GM19372 (cell line): Measurements from ENCODE around the gene IRAK1.
"Not testable (repeated sequence)": the region's sequence is repeated elsewhere in the genome, so short reads cannot be mapped to it uniquely, and the experiment has no call there.

Source experiments
- ATAC-seq: cut with Tn5 transposase; IDR thresholded peaks from one replicate; pipeline ENCODE4 v1.9.1; 2021; ENCODE audit warnings: mild to moderate bottlenecking, low read depth, moderate library complexity; ENCODE audit not compliant: unreplicated experiment

The IRAK1 gene

DNA sequence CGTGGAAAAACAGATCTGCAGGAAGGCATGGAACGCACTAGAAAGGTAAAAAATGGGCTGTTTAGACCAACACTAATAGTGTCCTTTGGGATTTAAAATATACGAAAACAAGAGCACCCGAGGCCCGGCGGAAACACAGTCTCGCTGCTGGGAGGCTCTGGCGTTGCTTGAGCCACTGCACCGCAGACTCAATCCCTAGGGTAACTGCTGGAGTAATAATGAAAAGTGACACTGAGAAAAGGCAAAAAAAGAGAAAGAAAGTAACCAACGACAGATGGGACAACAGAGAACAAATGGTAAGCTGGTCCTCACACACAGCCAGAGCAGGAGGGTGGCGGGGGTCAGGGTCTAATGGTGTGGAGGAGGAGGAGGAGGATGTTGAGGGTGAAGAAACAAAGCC, 15.4 kb downstream of the IRAK1 start:
- no peak for ATAC-seq

DNA sequence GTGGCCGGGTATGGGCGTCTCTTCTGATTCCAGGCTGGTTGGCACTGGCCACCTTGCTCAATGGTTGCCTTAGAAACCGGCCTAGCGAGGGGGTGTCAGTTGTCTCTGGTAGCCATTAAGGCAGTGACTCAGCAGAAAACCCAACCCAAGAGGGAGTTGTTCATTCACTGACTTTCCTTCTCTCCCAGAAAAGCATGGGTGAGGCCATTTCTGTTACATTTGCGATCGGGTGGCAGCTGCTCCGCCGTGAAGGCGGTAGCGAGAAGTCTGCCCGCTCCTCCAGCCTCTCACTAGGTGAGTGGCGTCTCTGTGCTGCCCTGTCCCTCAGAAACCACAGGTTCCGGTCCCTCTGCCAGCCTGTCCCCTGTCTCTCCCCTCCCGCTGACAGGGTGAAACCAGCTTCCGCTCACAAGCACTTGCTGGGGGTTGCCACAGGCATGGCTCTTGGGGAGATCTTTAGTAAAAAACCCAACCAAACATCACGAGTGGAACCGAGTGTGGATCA, 17.4 kb downstream of the IRAK1 start:
- no peak for ATAC-seq

- ATAC-seq: no peak
Observed at GRCh38 chrX:154000051-154000450, 19.7 kb downstream of the IRAK1 start.

DNA sequence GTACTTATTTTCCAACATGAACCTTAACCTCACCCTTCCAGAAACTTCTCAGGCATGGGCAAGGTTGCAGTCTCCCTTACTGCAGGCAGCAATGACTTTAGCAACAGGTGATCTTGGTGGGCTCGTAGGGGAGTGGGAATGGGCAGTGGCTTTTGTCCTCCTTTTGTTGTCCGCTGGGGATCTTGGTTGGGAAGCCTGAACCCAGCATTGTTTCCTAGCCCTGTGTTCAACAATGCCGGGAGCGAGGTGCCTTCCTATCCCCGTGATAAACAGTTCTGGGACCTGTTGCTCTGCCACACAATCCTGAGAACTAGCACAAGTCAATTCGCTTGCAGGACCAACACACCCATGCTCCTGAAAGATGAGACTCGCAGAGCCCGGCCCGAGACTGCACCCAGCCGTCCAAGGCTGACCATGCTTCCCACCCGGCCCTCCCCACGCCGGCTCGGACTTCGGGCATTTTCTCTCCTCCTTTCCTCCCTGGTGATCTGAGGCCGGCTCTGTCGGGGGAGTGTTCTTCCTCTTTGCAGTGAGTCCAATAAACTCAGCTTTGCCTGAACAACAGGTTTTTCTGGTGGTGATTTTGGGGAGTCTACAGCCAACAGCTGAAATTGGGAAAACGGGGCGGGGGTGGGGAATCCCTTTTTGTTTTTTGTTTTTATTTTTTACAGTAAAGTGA, 20.2 kb downstream of the IRAK1 start:
- no peak for ATAC-seq

- no peak for ATAC-seq
Observed at GRCh38 chrX:153995504-153995903, 24.2 kb downstream of the IRAK1 start.

DNA sequence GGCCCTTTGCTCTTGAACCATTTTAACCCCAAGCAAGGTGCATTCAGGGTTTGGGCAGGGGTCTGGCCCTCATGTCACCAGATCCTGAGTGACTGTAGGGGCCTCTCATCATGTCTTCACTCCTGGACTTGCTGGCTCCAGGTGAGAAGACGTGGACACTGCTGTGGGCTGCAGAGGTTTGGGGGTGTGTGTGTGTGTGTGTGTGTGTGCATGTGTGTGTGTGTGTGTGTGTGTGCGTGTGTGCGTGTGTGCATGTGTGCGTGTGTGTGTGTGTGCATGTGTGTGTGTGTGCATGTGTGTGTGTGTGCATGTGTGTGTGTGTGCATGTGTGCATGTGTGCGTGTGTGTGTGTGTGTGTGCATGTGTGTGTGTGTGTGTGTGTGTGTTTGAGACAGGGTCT, 25.3 kb downstream of the IRAK1 start:
- ATAC-seq: not testable (repeated sequence)

DNA sequence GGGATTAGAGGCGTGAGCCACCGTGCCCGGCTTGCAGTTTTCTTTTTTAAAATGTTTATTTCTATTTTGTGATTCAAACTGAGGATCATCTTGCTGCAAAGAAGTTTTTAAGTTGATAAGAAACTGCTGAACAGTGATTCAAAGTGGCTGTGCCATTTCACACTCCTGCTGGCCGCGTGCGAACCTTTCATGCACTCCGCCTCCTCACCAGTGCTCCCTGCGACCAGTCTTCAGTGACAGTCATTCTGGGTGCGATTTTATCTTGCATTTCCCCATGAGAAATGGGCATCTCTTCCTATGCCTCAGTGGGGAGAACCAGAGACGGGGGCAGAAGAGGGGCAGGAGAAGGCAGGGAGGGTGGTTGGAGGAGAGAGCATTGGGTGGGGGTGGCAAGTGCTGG, 25.7 kb downstream of the IRAK1 start:
- ATAC-seq: no peak

GRCh38 chrX:153993079-153993478, 26.6 kb downstream of the IRAK1 start:
- ATAC-seq: no peak

GRCh38 chrX:153992180-153992579, 27.5 kb downstream of the IRAK1 start:
- ATAC-seq: no peak

GRCh38 chrX:153991013-153991580, 28.6 kb downstream of the IRAK1 start:
- ATAC-seq: no peak

- ATAC-seq: no peak
Observed at GRCh38 chrX:153989973-153990655, 29.6 kb downstream of the IRAK1 start.

GRCh38 chrX:153988493-153988892, 31.2 kb downstream of the IRAK1 start:
- no peak for ATAC-seq

DNA sequence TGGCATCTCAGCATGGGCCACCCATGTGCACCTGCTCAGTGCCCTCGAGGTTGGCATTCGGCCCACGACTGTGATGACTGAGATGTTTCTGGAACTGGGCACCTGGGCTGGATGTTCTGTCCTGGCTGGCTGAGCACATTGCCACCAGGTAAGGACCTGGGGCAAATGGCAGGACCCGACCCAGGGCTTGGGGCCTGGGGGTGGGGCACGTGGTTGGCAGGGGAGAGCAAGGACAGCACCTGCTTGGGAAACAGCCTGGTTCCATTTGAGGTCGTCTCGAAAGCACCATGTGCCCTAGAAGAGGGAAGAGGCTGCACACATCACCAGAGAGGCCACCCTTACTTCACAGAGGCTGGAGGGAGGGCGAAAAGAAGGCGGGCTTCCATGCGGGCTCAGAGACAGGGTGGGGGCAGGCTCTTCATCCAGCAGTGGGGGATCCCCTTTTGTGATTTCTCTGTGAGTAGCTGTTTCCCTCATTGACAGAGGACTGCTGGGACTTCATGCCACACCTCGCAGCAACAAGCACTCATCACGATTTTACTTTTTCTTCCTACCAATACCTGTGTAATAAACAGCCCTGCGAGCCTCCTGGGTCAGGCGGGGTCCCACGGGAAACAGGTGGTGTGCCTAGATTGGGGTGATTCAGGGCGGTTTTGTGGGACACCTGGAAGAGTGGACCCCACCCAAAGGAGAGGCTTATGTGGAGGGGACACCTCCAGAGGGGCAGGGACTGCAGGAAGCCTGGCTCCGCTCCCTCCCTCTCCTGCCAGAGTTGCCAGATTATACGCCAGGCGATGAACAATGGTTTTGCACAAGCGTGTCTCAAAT, 35.1 kb downstream of the IRAK1 start:
- ATAC-seq: no peak

DNA sequence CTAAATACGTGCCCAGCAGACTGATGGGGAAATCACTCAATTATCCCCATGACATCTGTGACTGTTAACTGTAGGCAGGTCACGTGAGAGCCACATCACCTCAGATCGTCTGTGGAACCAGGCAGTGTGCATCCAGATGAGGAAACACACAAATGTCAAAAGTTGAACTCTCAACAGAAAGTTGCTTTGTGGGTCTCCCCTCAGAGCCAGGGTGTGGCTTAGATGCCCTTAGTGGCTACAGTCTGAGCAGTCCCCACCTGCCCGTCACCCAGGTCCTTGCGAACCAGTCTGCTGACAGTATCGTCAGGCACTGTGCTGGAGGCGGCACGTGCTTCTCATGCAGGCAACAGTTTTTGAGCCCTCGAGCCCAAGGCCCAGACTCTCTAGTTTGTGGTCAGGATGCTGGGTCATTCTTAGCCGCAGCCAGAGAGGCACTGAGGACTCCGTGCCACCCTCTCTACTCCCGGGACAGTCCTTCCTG, 36.3 kb downstream of the IRAK1 start:
- no peak for ATAC-seq

GRCh38 chrX:153981771-153982533, 37.8 kb downstream of the IRAK1 start:
- no peak for ATAC-seq

GRCh38 chrX:153981231-153981630, 38.5 kb downstream of the IRAK1 start:
- no peak for ATAC-seq

DNA sequence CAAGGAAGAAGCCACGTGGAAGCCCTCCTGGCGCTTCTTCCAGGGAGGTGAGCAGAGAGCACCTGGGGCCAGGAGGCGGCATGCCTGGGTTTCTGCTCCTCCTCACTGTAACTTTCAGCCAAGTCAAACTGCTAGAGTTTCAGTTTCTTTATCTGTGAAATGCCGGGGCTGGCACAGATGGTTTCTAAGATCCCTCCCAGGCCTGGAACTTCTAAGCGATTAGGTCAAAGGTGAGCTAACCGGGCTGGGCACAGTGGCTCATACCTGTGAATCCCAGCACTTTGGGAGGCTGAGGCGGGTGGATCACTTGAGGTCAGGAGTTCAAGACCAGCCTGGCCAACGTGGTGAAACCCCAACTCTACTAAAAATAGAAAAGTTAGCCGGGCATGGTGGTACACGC, 39.3 kb downstream of the IRAK1 start:
- ATAC-seq: not testable (repeated sequence)

DNA sequence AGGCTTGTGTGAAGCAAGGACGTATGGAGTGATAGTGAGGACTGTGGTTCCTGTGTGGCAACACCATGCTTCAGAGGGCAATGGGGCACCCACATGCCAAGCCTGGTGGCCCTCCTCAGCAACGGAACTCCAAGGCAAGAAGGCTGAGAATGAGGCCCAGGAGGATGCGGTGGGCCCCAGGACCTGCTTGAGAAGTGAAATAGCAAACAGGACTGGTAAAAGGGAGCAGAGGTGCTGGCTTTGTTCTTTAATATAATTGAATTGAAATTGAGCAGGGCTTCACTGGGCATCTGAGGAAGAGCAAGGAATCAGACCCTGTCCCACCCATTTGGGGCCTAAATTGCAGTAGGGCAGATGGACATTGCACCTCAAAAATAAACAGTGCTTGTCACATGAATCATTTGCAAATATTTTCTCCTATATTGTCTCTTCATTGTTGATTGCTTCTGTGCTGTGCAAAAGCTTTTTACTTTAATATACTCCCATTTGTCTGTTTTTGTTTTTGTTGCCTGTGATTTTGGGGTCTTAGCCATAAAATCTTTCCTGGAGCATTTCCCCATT, 44.9 kb downstream of the IRAK1 start:
- ATAC-seq: no peak

GRCh38 chrX:153974003-153974725, 45.5 kb downstream of the IRAK1 start:
- no peak for ATAC-seq
